NB4 (cell line): Measurements from ENCODE around the gene CUL5.

Experiments
- CTCF ChIP-seq: IDR thresholded peaks from one replicate; pipeline ENCODE4 v1.5.1; 2012; ENCODE audit warnings: low read depth, low read length
- MAX ChIP-seq: IDR thresholded peaks from 2 replicates; pipeline ENCODE4 v1.6.1; 2011; ENCODE audit warnings: low read depth, low read length
- MYC ChIP-seq: IDR thresholded peaks from 2 replicates; pipeline ENCODE4 v1.6.1; 2011; ENCODE audit warnings: low read depth, low read length
- POLR2A ChIP-seq: IDR thresholded peaks from 2 replicates; pipeline ENCODE4 v1.6.1; 2011; ENCODE audit warnings: mild to moderate bottlenecking; ENCODE audit not compliant: insufficient read length; ENCODE audit errors: extremely low read depth

GRCh38 chr11:108008656-108009496 is at the start of gene CUL5:
- peak; percentile 89 for TF ChIP-seq CTCF
- TF ChIP-seq POLR2A: peak; percentile 80
- TF ChIP-seq MYC: peak; percentile 79
- TF ChIP-seq MAX: peak; percentile 96
